ENCODE data around the gene CILP2.

GRCh38 chr19:19533841-19534240 is 4.2 kb upstream of the CILP2 start:
- no peak; a peak in 1 of 4 replicates for TF ChIP-seq CTCF (conservative IDR thresholded peaks at IDR 0.05; ENCODE audit: low read depth in 2 of 2)
- TF ChIP-seq ZNF114 (CRISPR knock-in tag; IDR thresholded peaks at IDR 0.05): no peak
- no peak for TF ChIP-seq EZH2phosphoT487 (IDR thresholded peaks at IDR 0.05; ENCODE audit: unreplicated experiment)
- TF ChIP-seq REST (IDR thresholded peaks at IDR 0.05; ENCODE audit: unreplicated experiment): no peak
- TF ChIP-seq POLR2AphosphoS5 (IDR thresholded peaks at IDR 0.05; ENCODE audit: low read depth): no peak
- no peak for TF ChIP-seq ETS1 (IDR thresholded peaks at IDR 0.05)
- no peak for TF ChIP-seq EZH2 (IDR thresholded peaks at IDR 0.05; ENCODE audit: low read depth, unreplicated experiment)
- no peak for TF ChIP-seq JUNB (IDR thresholded peaks at IDR 0.05; ENCODE audit: unreplicated experiment)
- TF ChIP-seq NANOG (IDR thresholded peaks at IDR 0.05; ENCODE audit: borderline replicate concordance): no peak
- no peak for TF ChIP-seq CREB1 (CRISPR knock-in tag; IDR thresholded peaks at IDR 0.05; ENCODE audit: low read depth)
- no peak for TF ChIP-seq ZNF331 (CRISPR knock-in tag; IDR thresholded peaks at IDR 0.05; ENCODE audit: low read depth)
- no peak for TF ChIP-seq STAT1 (IDR thresholded peaks at IDR 0.05; ENCODE audit: unreplicated experiment)
- TF ChIP-seq ZNF462 (CRISPR knock-in tag; IDR thresholded peaks at IDR 0.05): no peak

Data from GM23338 (cell line).